Urinary bladder (tissue), 4 donors: ENCODE data around the gene GHR. TPM values are rescaled to one million over a fixed set of nuclear protein-coding genes. Genes with fewer than 3 reads are reported as not detected.
"Not testable (repeated sequence)": the region's sequence is repeated elsewhere in the genome, so short reads cannot be mapped to it uniquely, and the experiment has no call there.

Experiments used
- DNase-seq: peaks from one replicate; pipeline ENCODE4 v3.0.0-alpha.2; 2015; ENCODE audit errors: extremely low spot score
- H3K27ac ChIP-seq: one replicate; pipeline ENCODE4 v1.5.1; 2013; ENCODE audit warnings: low read depth, mild to moderate bottlenecking, moderate library complexity
- H3K36me3 ChIP-seq: one replicate; pipeline ENCODE4 v1.6.1; 2013; ENCODE audit warnings: mild to moderate bottlenecking, moderate library complexity; ENCODE audit not compliant: insufficient read depth
- H3K4me1 ChIP-seq: one replicate; pipeline ENCODE4 v1.6.1; 2013; ENCODE audit warnings: mild to moderate bottlenecking, moderate library complexity; ENCODE audit not compliant: insufficient read depth
- H3K4me3 ChIP-seq: one replicate; pipeline ENCODE4 v1.5.1; 2013; ENCODE audit warnings: low read depth, low read length
- WGBS: extraction: QIAGEN DNeasy Blood & Tissue Kit; methylation state at CpG from one replicate; pipeline ENCODE4 v1.1.7; 2013; 5-methylcytosine and 5-hydroxymethylcytosine counted together
- polyA plus RNA-seq: library from polyadenylated mRNA; stranded (reverse); fragments of 200-250 nt; gene quantifications from one replicate; pipeline ENCODE4 v1.2.3, GENCODE V29; 2013
- total RNA-seq: library from RNA; depleted of rRNA; stranded (reverse); fragments of >200 nt; gene quantifications from one replicate; pipeline ENCODE4 v1.2.3, GENCODE V29; 2014
- donor health status: healthy with polysubstance abuse.
- donor health status: healthy.

The GHR gene
- total and polyA plus RNA-seq, 2 donors = 10.1 to 34.6 TPM

GRCh38 chr5:42641336-42642005 lies 218.2 kb downstream of the GHR start:
- 94% methylated on average over 4 of the region's 4 CpGs for WGBS
- Histone ChIP-seq H3K4me3 (no peak overlapping the region), H3K36me3 (no peaks in the 10 kb centered on the region), H3K27ac (no peak overlapping the region), H3K4me1 (no peaks in the 10 kb centered on the region)
- DNase-seq = no peak

GRCh38 chr5:42642006-42642405 lies 218.8 kb downstream of the GHR start:
- Histone ChIP-seq H3K27ac (no peak overlapping the region), H3K4me1 (no peaks in the 10 kb centered on the region), H3K36me3 (no peaks in the 10 kb centered on the region), H3K4me3 (no peak overlapping the region)
- WGBS = 92% methylated on average over 4 of the region's 4 CpGs
- no peak for DNase-seq

- no peak for DNase-seq
- WGBS = 87% methylated on average over 1 of the region's 1 CpG
Observed at GRCh38 chr5:42643360-42643759, 220.1 kb downstream of the GHR start.

GRCh38 chr5:42645138-42645537 lies 221.9 kb downstream of the GHR start:
- H3K4me1 ChIP-seq = no peaks in the 10 kb centered on the region
- 44% methylated on average over 2 of the region's 2 CpGs for WGBS
- no peak overlapping the region for H3K27ac ChIP-seq
- no peak for DNase-seq
- H3K4me3 ChIP-seq = no peak overlapping the region
- no peaks in the 10 kb centered on the region for H3K36me3 ChIP-seq

More at GRCh38 chr5:42643360-42643759, 220.1 kb downstream of the GHR start:
- H3K4me1 ChIP-seq = no peaks in the 10 kb centered on the region
- H3K27ac ChIP-seq = no peak overlapping the region
- no peak overlapping the region for H3K4me3 ChIP-seq
- no peaks in the 10 kb centered on the region for H3K36me3 ChIP-seq

GRCh38 chr5:42648036-42648435 lies 224.8 kb downstream of the GHR start:
- Histone ChIP-seq H3K36me3 (peaks cover 2% of the 10 kb centered on the region), H3K4me3 (no peak overlapping the region), H3K4me1 (no peaks in the 10 kb centered on the region), H3K27ac (no peak overlapping the region)
- no peak for DNase-seq
- WGBS = 69% methylated on average over 3 of the region's 3 CpGs

GRCh38 chr5:42648915-42649314 lies 225.7 kb downstream of the GHR start:
- H3K4me1 ChIP-seq = no peaks in the 10 kb centered on the region
- H3K36me3 ChIP-seq = peaks cover 2% of the 10 kb centered on the region
- H3K27ac ChIP-seq = no peak overlapping the region
- peak; percentile 32 for DNase-seq
- WGBS = 19% methylated on average over 1 of the region's 1 CpG
- no peak overlapping the region for H3K4me3 ChIP-seq

- no peaks in the 10 kb centered on the region for H3K4me1 ChIP-seq
- WGBS = 90% methylated on average over 3 of the region's 3 CpGs
- no peak overlapping the region for H3K27ac ChIP-seq
- no peak overlapping the region for H3K4me3 ChIP-seq
- DNase-seq = no peak
- peaks cover 2% of the 10 kb centered on the region for H3K36me3 ChIP-seq
Observed at GRCh38 chr5:42650084-42650483, 226.8 kb downstream of the GHR start.

GRCh38 chr5:42653705-42654104 lies 230.5 kb downstream of the GHR start:
- DNase-seq = no peak
- H3K36me3 ChIP-seq = peaks cover 2% of the 10 kb centered on the region
- H3K4me1 ChIP-seq = no peaks in the 10 kb centered on the region
- no peak overlapping the region for H3K4me3 ChIP-seq
- no peak overlapping the region for H3K27ac ChIP-seq
- 72% methylated on average over 2 of the region's 2 CpGs for WGBS

GRCh38 chr5:42654645-42655044 lies 231.4 kb downstream of the GHR start:
- Histone ChIP-seq H3K27ac (no peak overlapping the region), H3K4me1 (no peaks in the 10 kb centered on the region), H3K36me3 (peaks cover 2% of the 10 kb centered on the region), H3K4me3 (no peak overlapping the region)
- DNase-seq = no peak
- WGBS = 90% methylated on average over 2 of the region's 2 CpGs

GRCh38 chr5:42655982-42656650 lies 232.9 kb downstream of the GHR start:
- H3K36me3 ChIP-seq = no peaks in the 10 kb centered on the region
- peak overlapping the region; percentile 9 for H3K4me3 ChIP-seq
- DNase-seq = no peak
- H3K27ac ChIP-seq = no peak overlapping the region
- no peaks in the 10 kb centered on the region for H3K4me1 ChIP-seq
- 63% methylated on average over 3 of the region's 3 CpGs for WGBS

- H3K4me1 ChIP-seq = no peaks in the 10 kb centered on the region
- no peak for DNase-seq
- no peaks in the 10 kb centered on the region for H3K36me3 ChIP-seq
- H3K27ac ChIP-seq = no peak overlapping the region
- H3K4me3 ChIP-seq = peak overlapping the region; percentile 9
Observed at GRCh38 chr5:42656651-42657015, 233.4 kb downstream of the GHR start.

- H3K27ac ChIP-seq, H3K36me3 ChIP-seq, DNase-seq, H3K4me1 ChIP-seq, H3K4me3 ChIP-seq: not testable (repeated sequence)
- WGBS = 94% methylated on average over 5 of the region's 13 CpGs
Observed at GRCh38 chr5:42659869-42660268, 236.6 kb downstream of the GHR start.

- 93% methylated on average over 3 of the region's 3 CpGs for WGBS
- H3K4me3 ChIP-seq = no peak overlapping the region
Observed at GRCh38 chr5:42665857-42666256, 242.6 kb downstream of the GHR start.

GRCh38 chr5:42666869-42667268 lies 243.6 kb downstream of the GHR start:
- no peak for DNase-seq
- H3K36me3 ChIP-seq = no peaks in the 10 kb centered on the region
- no peak overlapping the region for H3K27ac ChIP-seq
- H3K4me1 ChIP-seq = no peaks in the 10 kb centered on the region
- WGBS = 86% methylated on average over 3 of the region's 3 CpGs
- no peak overlapping the region for H3K4me3 ChIP-seq

More at GRCh38 chr5:42665857-42666256, 242.6 kb downstream of the GHR start:
- Histone ChIP-seq H3K4me1 (no peaks in the 10 kb centered on the region), H3K36me3 (no peaks in the 10 kb centered on the region), H3K27ac (no peak overlapping the region)
- no peak for DNase-seq
